Body of pancreas (tissue), 4 donors: ENCODE measurements around the gene VPS26B. TPM values are rescaled to one million over a fixed set of nuclear protein-coding genes. Genes with fewer than 3 reads are reported as not detected.

Source experiments
- ATAC-seq: fragments of 150-250 bp; one replicate; pipeline ENCODE4 v1.9.1; 2016
- DNase-seq, 4 donors: peaks; one replicate each; pipeline ENCODE4 v3.0.0-alpha.2; 2019
- H3K27ac ChIP-seq, 4 donors: fragments of 200-600 bp; sonication (generic); 1 replicate in 3 of 4; 2 replicates in 1 of 4; pipeline versions ENCODE4 v1.5.1 to v1.6.1; 2016 to 2019; ENCODE audit warnings: mild to moderate bottlenecking in 1 of 4, mixed read lengths in 1 of 4, moderate library complexity in 1 of 4
- H3K27me3 ChIP-seq, 2 donors: fragments of 200-600 bp; sonication (generic); one replicate each; pipeline ENCODE4 v1.6.0; 2016; ENCODE audit warnings: mild to moderate bottlenecking in 1 of 2
- H3K36me3 ChIP-seq, 2 donors: fragments of 200-600 bp; sonication (generic); replicated peaks in 1 of 2; 2 replicates each; pipeline ENCODE4 v1.5.1; 2016; ENCODE audit warnings: low read depth in 2 of 2; ENCODE audit not compliant: insufficient read depth in 1 of 2
- H3K4me1 ChIP-seq: fragments of 200-600 bp; sonication (generic); one replicate; pipeline ENCODE4 v1.6.0; 2016
- H3K4me3 ChIP-seq, 2 donors: fragments of 200-600 bp; sonication (generic); 1 replicate in 1 of 2; 2 replicates in 1 of 2; pipeline ENCODE4 v1.5.1; 2016 to 2019
- H3K9me3 ChIP-seq, 3 donors: fragments of 200-600 bp; sonication (generic); 1 replicate in 2 of 3; 2 replicates in 1 of 3; pipeline ENCODE4 v1.5.1; 2016
- POLR2A ChIP-seq, 3 donors: fragments of 450-650 bp; IDR thresholded peaks; one replicate each; pipeline ENCODE4 v1.6.1; 2016; ENCODE audit warnings: antibody characterized with exemption in 3 of 3, mild to moderate bottlenecking in 2 of 3
- WGBS, 2 donors: methylation state at CpG; one replicate each; pipeline ENCODE4 v1.1.5; 2017; 5-methylcytosine and 5-hydroxymethylcytosine counted together
- intact Hi-C: fragments of 100-400 bp; cut with DNase I; formaldehyde crosslinking; loops from one replicate; pipeline ENCODE4 v1.15.1; 2023
- total RNA-seq, 2 donors: library from RNA; depleted of rRNA; stranded (reverse); fragments of >200 nt; gene quantifications; one replicate each; pipeline ENCODE4 v1.1.0, GENCODE V29; 2016
- TF ChIP-seq, protein P1 (sequence below), 7 experiments: fragments of 450-650 bp in 4 of 7; fragments of 200-600 bp in 3 of 7; sonication (generic) in 3 of 7; IDR thresholded peaks; one replicate each; pipeline ENCODE4 v1.5.1; 2016 to 2019; ENCODE audit warnings: antibody characterized with exemption in 7 of 7

Gene VPS26B
- total RNA-seq, 2 donors from 2014 or later: 23.7 to 34.8 TPM

GRCh38 chr11:134206185-134206584, 18.3 kb upstream of the VPS26B start:
- Histone ChIP-seq H3K4me3 (no peak overlapping the region), H3K4me1 (no peaks in the 10 kb centered on the region), H3K9me3 (no peaks in the 10 kb centered on the region), H3K36me3 (peaks cover 0 to 14% of the 10 kb centered on the region in 2 donors), H3K27ac (no peak overlapping the region), H3K27me3 (no peaks in the 10 kb centered on the region)
- 86% methylated on average over 5 of the region's 5 CpGs for WGBS, 2 donors
- TF ChIP-seq, protein P1, sequence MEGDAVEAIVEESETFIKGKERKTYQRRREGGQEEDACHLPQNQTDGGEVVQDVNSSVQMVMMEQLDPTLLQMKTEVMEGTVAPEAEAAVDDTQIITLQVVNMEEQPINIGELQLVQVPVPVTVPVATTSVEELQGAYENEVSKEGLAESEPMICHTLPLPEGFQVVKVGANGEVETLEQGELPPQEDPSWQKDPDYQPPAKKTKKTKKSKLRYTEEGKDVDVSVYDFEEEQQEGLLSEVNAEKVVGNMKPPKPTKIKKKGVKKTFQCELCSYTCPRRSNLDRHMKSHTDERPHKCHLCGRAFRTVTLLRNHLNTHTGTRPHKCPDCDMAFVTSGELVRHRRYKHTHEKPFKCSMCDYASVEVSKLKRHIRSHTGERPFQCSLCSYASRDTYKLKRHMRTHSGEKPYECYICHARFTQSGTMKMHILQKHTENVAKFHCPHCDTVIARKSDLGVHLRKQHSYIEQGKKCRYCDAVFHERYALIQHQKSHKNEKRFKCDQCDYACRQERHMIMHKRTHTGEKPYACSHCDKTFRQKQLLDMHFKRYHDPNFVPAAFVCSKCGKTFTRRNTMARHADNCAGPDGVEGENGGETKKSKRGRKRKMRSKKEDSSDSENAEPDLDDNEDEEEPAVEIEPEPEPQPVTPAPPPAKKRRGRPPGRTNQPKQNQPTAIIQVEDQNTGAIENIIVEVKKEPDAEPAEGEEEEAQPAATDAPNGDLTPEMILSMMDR (IDR thresholded peaks at IDR 0.05): no peak
- TF ChIP-seq POLR2A (IDR thresholded peaks at IDR 0.05): no peak
- DNase-seq: no peak
- intact Hi-C loops: no loop called here
- ATAC-seq: no peak

GRCh38 chr11:134207538-134208239, 16.8 kb upstream of the VPS26B start:
- Histone ChIP-seq H3K36me3 (peaks cover 0 to 14% of the 10 kb centered on the region in 2 donors), H3K4me1 (no peaks in the 10 kb centered on the region), H3K9me3 (no peaks in the 10 kb centered on the region), H3K27ac (no peak overlapping the region), H3K27me3 (no peaks in the 10 kb centered on the region), H3K4me3 (no peak overlapping the region)
- intact Hi-C loops: no loop called here
- DNase-seq: peak; percentile 38 to 59 (median 44)
- no peak for TF ChIP-seq POLR2A (IDR thresholded peaks at IDR 0.05)
- TF ChIP-seq, protein P1 (IDR thresholded peaks at IDR 0.05): peak; percentile 57 to 81 (median 67)
- ATAC-seq: no peak
- 74 to 79% methylated on average over 16 of the region's 16 CpGs for WGBS, 2 donors

- peaks cover 0 to 2% of the 10 kb centered on the region in 2 donors for H3K36me3 ChIP-seq
- H3K27me3 ChIP-seq: no peaks in the 10 kb centered on the region
- H3K27ac ChIP-seq: no peak overlapping the region
- intact Hi-C loops: no loop called here
- no peaks in the 10 kb centered on the region for H3K9me3 ChIP-seq
- no peak overlapping the region for H3K4me3 ChIP-seq
- no peaks in the 10 kb centered on the region for H3K4me1 ChIP-seq
- no peak for ATAC-seq
- no peak for TF ChIP-seq POLR2A (IDR thresholded peaks at IDR 0.05)
- TF ChIP-seq, protein P1 (IDR thresholded peaks at IDR 0.05): no peak
- WGBS, 2 donors: 85 to 90% methylated on average over 7 of the region's 7 CpGs
- DNase-seq: no peak
Observed at GRCh38 chr11:134215836-134216235, 8.6 kb upstream of the VPS26B start.

- no peak for TF ChIP-seq POLR2A (IDR thresholded peaks at IDR 0.05)
- TF ChIP-seq, protein P1 (IDR thresholded peaks at IDR 0.05): no peak
- no peak for ATAC-seq
- H3K9me3 ChIP-seq: no peaks in the 10 kb centered on the region
- 89 to 93% methylated on average over 3 of the region's 3 CpGs for WGBS, 2 donors
- intact Hi-C loops: no loop called here
- no peaks in the 10 kb centered on the region for H3K27me3 ChIP-seq
- no peaks in the 10 kb centered on the region for H3K4me1 ChIP-seq
- H3K27ac ChIP-seq: no peak overlapping the region
- DNase-seq: no peak
- peaks cover 0 to 2% of the 10 kb centered on the region in 2 donors for H3K36me3 ChIP-seq
- no peak overlapping the region for H3K4me3 ChIP-seq
Observed at GRCh38 chr11:134216816-134217215, 7.7 kb upstream of the VPS26B start.

- TF ChIP-seq, protein P1 (IDR thresholded peaks at IDR 0.05): no peak
- no peak for TF ChIP-seq POLR2A (IDR thresholded peaks at IDR 0.05)
- no peak for DNase-seq
- WGBS, 2 donors: 7 to 8% methylated on average over 5 of the region's 5 CpGs
Observed at GRCh38 chr11:134223121-134223520, 1.4 kb upstream of the VPS26B start.

More at GRCh38 chr11:134223121-134223520, 1.4 kb upstream of the VPS26B start:
- intact Hi-C loops: no loop called here
- Histone ChIP-seq H3K27me3 (no peaks in the 10 kb centered on the region), H3K36me3 (no peaks in the 10 kb centered on the region), H3K27ac (peak overlapping the region in 1 of 4 donors; percentile 95), H3K4me1 (peaks cover 29% of the 10 kb centered on the region), H3K4me3 (peak overlapping the region; percentile 88 to 90), H3K9me3 (no peaks in the 10 kb centered on the region)
- no peak for ATAC-seq
